OCI-LY1 (cell line): ENCODE measurements around the gene GRIP1.

Experiments
- H2AFZ ChIP-seq: fragments of 200-600 bp; sonication (generic), shearing (Covaris generic); 2 replicates; pipeline ENCODE4 v1.6.0; 2014; ENCODE audit warnings: antibody characterized with exemption, mild to moderate bottlenecking, low read length
- H3F3A ChIP-seq: fragments of 200-600 bp; sonication (generic), shearing (Covaris generic); 2 replicates; pipeline ENCODE4 v1.6.0; 2014; ENCODE audit warnings: mild to moderate bottlenecking, antibody characterized with exemption, low read length, moderate library complexity; ENCODE audit not compliant: insufficient read depth
- H3K27ac ChIP-seq: fragments of 200-600 bp; sonication (generic); 2 replicates; pipeline ENCODE4 v1.5.1; 2014; ENCODE audit warnings: low read length, mixed run types, mild to moderate bottlenecking, low read depth; ENCODE audit not compliant: poor library complexity, severe bottlenecking
- H3K27me3 ChIP-seq: fragments of 200-600 bp; sonication (generic); 2 replicates; pipeline ENCODE4 v1.6.0; 2014; ENCODE audit warnings: antibody characterized with exemption, mild to moderate bottlenecking, low read length, moderate library complexity; ENCODE audit not compliant: insufficient read depth
- H3K36me3 ChIP-seq: fragments of 200-600 bp; sonication (generic); 2 replicates; pipeline ENCODE4 v1.6.1; 2014; ENCODE audit warnings: mild to moderate bottlenecking, antibody characterized with exemption, low read length, moderate library complexity, mixed read lengths; ENCODE audit not compliant: insufficient read depth
- H3K4me1 ChIP-seq: fragments of 200-600 bp; sonication (generic); 2 replicates; pipeline ENCODE4 v1.5.1; 2014; ENCODE audit warnings: mild to moderate bottlenecking, low read length, moderate library complexity; ENCODE audit not compliant: insufficient read depth, severe bottlenecking
- H3K4me2 ChIP-seq: fragments of 200-600 bp; sonication (generic), shearing (Covaris generic); 2 replicates; pipeline ENCODE4 v1.6.1; 2014; ENCODE audit warnings: low read length
- H3K4me3 ChIP-seq: fragments of 200-600 bp; sonication (generic); 2 replicates; pipeline ENCODE4 v1.5.1; 2014; ENCODE audit warnings: low read length, low read depth, mild to moderate bottlenecking, mixed read lengths; ENCODE audit not compliant: poor library complexity, severe bottlenecking
- H3K79me2 ChIP-seq: fragments of 200-600 bp; shearing (Covaris generic); 2 replicates; pipeline ENCODE4 v1.6.1; 2016; ENCODE audit warnings: mixed run types, low read length, mixed read lengths; ENCODE audit not compliant: insufficient read depth
- H3K9ac ChIP-seq: fragments of 200-600 bp; sonication (generic), shearing (Covaris generic); 2 replicates; pipeline ENCODE4 v1.6.1; 2014; ENCODE audit warnings: mild to moderate bottlenecking, low read length, mixed read lengths
- H3K9me2 ChIP-seq: fragments of 200-600 bp; sonication (generic), shearing (Covaris generic); 2 replicates; pipeline ENCODE4 v1.6.1; 2014; ENCODE audit warnings: low read depth, mild to moderate bottlenecking, low read length, mixed read lengths
- H3K9me3 ChIP-seq: fragments of 200-600 bp; shearing (Covaris generic); 2 replicates; pipeline ENCODE4 v1.6.1; 2014; ENCODE audit warnings: low read length, mixed read lengths
- H4K20me1 ChIP-seq: fragments of 200-600 bp; sonication (generic), shearing (Covaris generic); 2 replicates; pipeline ENCODE4 v1.6.0; 2016; ENCODE audit warnings: mild to moderate bottlenecking, low read length; ENCODE audit not compliant: insufficient read depth
- CTCF ChIP-seq: fragments of 200-600 bp; sonication (generic), shearing (Covaris generic); IDR thresholded peaks from 2 replicates; pipeline ENCODE4 v1.5.1; 2017; ENCODE audit warnings: mild to moderate bottlenecking, antibody characterized with exemption, low read length, moderate library complexity, mixed read lengths
- EZH2 ChIP-seq: fragments of 200-600 bp; sonication (generic), shearing (Covaris generic); IDR thresholded peaks from 2 replicates; pipeline ENCODE4 v1.8.0; 2017; ENCODE audit warnings: borderline replicate concordance, mixed run types, mild to moderate bottlenecking, antibody characterized with exemption, low read length, moderate library complexity, mixed read lengths

GRIP1 gene

GRCh38 chr12:66428870-66429269 is 250.0 kb downstream of the GRIP1 start:
- Histone ChIP-seq H3K27ac (no peak overlapping the region), H3K9me2 (no peaks in the 10 kb centered on the region), H2AFZ (no peak overlapping the region), H3K4me3 (no peak overlapping the region), H3K79me2 (no peaks in the 10 kb centered on the region), H3K4me2 (no peak overlapping the region), H3K9me3 (no peaks in the 10 kb centered on the region), H3K27me3 (no peaks in the 10 kb centered on the region), H3K4me1 (no peaks in the 10 kb centered on the region), H3K9ac (no peak overlapping the region), H3K36me3 (no peaks in the 10 kb centered on the region), H4K20me1 (no peaks in the 10 kb centered on the region), H3F3A (no peaks in the 10 kb centered on the region)
- TF ChIP-seq CTCF, result no peak
- no peak for TF ChIP-seq EZH2

- Histone ChIP-seq H3K9me3 (no peaks in the 10 kb centered on the region), H3K36me3 (no peaks in the 10 kb centered on the region), H4K20me1 (no peaks in the 10 kb centered on the region), H3K27me3 (no peaks in the 10 kb centered on the region), H3K27ac (no peak overlapping the region), H3K9ac (no peak overlapping the region), H3K79me2 (no peaks in the 10 kb centered on the region), H3K9me2 (no peaks in the 10 kb centered on the region), H3K4me2 (no peak overlapping the region), H3F3A (no peaks in the 10 kb centered on the region), H3K4me1 (no peaks in the 10 kb centered on the region), H2AFZ (no peak overlapping the region), H3K4me3 (no peak overlapping the region)
- TF ChIP-seq CTCF (no peak), EZH2 (no peak)
Measured at GRCh38 chr12:66428261-66428660, 250.6 kb downstream of the GRIP1 start.

GRCh38 chr12:66426696-66427095 is 252.2 kb downstream of the GRIP1 start:
- H3F3A ChIP-seq, result no peaks in the 10 kb centered on the region
- no peak overlapping the region for H3K4me3 ChIP-seq
- H3K9me2 ChIP-seq, result no peaks in the 10 kb centered on the region
- H3K4me1 ChIP-seq, result no peaks in the 10 kb centered on the region
- H2AFZ ChIP-seq, result no peak overlapping the region
- H3K27me3 ChIP-seq, result no peaks in the 10 kb centered on the region
- TF ChIP-seq CTCF (no peak), EZH2 (no peak)
- H4K20me1 ChIP-seq, result no peaks in the 10 kb centered on the region
- no peaks in the 10 kb centered on the region for H3K79me2 ChIP-seq
- no peak overlapping the region for H3K27ac ChIP-seq
- H3K9ac ChIP-seq, result no peak overlapping the region
- H3K36me3 ChIP-seq, result no peaks in the 10 kb centered on the region
- H3K9me3 ChIP-seq, result no peaks in the 10 kb centered on the region
- no peak overlapping the region for H3K4me2 ChIP-seq
